Naive thymus-derived CD4-positive, alpha-beta T cell (primary cell): ENCODE measurements around the gene OPN1LW. TPM values are rescaled to one million over a fixed set of nuclear protein-coding genes. Genes with fewer than 3 reads are reported as not detected.

Experiments used
- ATAC-seq: fragments of 150-1000 bp; cut with Tn5 transposase; 2 replicates; pipeline ENCODE4 v1.10.0; 2021; ENCODE audit warnings: mild to moderate bottlenecking, moderate library complexity
- CTCF ChIA-PET: fragments of 350-600 bp; sonication (Branson Sonifier 250); formaldehyde crosslinking; loops from one replicate; lab custom pipeline; 2021; ENCODE audit warnings: antibody characterized with exemption; lab: Charles Lee
- POLR2A ChIA-PET: fragments of 350-600 bp; sonication (Branson Sonifier 250); formaldehyde crosslinking; loops from one replicate; lab custom pipeline; 2021; ENCODE audit warnings: antibody characterized with exemption, inconsistent platforms; lab: Charles Lee
- DNase-seq, 9 donors: peaks; one replicate each; pipeline versions ENCODE4 v3.0.0 to v3.0.0-alpha.2; 2020 to 2022; ENCODE audit warnings: mixed read lengths in 1 of 9
- H3K27ac ChIP-seq: one replicate; pipeline ENCODE4 v1.7.0; 2013; ENCODE audit warnings: mild to moderate bottlenecking, low read depth, low read length, moderate library complexity
- H3K27me3 ChIP-seq, 2 donors: one replicate each; pipeline ENCODE4 v1.7.0; 2013; ENCODE audit warnings: low read length in 2 of 2, mild to moderate bottlenecking in 2 of 2, moderate library complexity in 2 of 2; ENCODE audit not compliant: control insufficient read depth in 2 of 2, insufficient read depth in 2 of 2
- H3K36me3 ChIP-seq, 3 experiments: 1 replicate in 2 of 3; 2 replicates in 1 of 3; pipeline ENCODE4 v1.7.0; 2013; ENCODE audit warnings: low read length in 3 of 3, mild to moderate bottlenecking in 3 of 3, moderate library complexity in 1 of 3; ENCODE audit not compliant: insufficient read depth in 3 of 3, control insufficient read depth in 2 of 3
- H3K4me1 ChIP-seq, 2 donors: one replicate each; pipeline ENCODE4 v1.7.0; 2013; ENCODE audit warnings: low read length in 2 of 2, mild to moderate bottlenecking in 2 of 2, moderate library complexity in 1 of 2; ENCODE audit not compliant: control insufficient read depth in 2 of 2, insufficient read depth in 2 of 2
- H3K4me3 ChIP-seq: 2 replicates; pipeline ENCODE4 v1.7.0; 2013; ENCODE audit warnings: mild to moderate bottlenecking, low read length
- H3K9me3 ChIP-seq, 3 experiments: 1 replicate in 2 of 3; 2 replicates in 1 of 3; pipeline ENCODE4 v1.7.0; 2013; ENCODE audit warnings: low read length in 3 of 3; ENCODE audit not compliant: control insufficient read depth in 2 of 3
- H3K27ac Mint-ChIP-seq, 9 donors: one replicate each; pipeline ENCODE4 v1.8.0; 2020 to 2022; ENCODE audit warnings: mixed read lengths in 9 of 9, mild to moderate bottlenecking in 8 of 9, moderate library complexity in 5 of 9, inconsistent platforms in 2 of 9
- H3K27me3 Mint-ChIP-seq, 5 donors: one replicate each; pipeline ENCODE4 v1.8.0; 2021 to 2022; ENCODE audit warnings: mixed read lengths in 5 of 5, mild to moderate bottlenecking in 1 of 5
- H3K36me3 Mint-ChIP-seq, 5 donors: one replicate each; pipeline ENCODE4 v1.8.0; 2020 to 2022; ENCODE audit warnings: mixed read lengths in 5 of 5, mild to moderate bottlenecking in 3 of 5, inconsistent platforms in 1 of 5
- H3K4me1 Mint-ChIP-seq, 7 donors: one replicate each; pipeline ENCODE4 v1.8.0; 2020 to 2022; ENCODE audit warnings: mixed read lengths in 7 of 7, mild to moderate bottlenecking in 3 of 7, inconsistent platforms in 1 of 7
- H3K4me3 Mint-ChIP-seq, 10 donors: one replicate each; pipeline ENCODE4 v1.8.0; 2020 to 2022; ENCODE audit warnings: mild to moderate bottlenecking in 10 of 10, mixed read lengths in 10 of 10, moderate library complexity in 6 of 10, inconsistent platforms in 2 of 10
- H3K9me3 Mint-ChIP-seq, 11 donors: one replicate each; pipeline ENCODE4 v1.8.0; 2020 to 2022; ENCODE audit warnings: mixed read lengths in 11 of 11, mild to moderate bottlenecking in 4 of 11, inconsistent platforms in 1 of 11, moderate library complexity in 1 of 11
- intact Hi-C, 2 donors: fragments of 100-400 bp; cut with micrococcal nuclease; formaldehyde crosslinking; loops; one replicate each; pipeline ENCODE4 v1.15.1; 2023
- polyA plus RNA-seq, 2 donors: library from polyadenylated mRNA; unstranded; fragments of 300-500 nt; fragmentation: Illumina TruSeq; gene quantifications; one replicate each; pipeline ENCODE4 v1.2.3, GENCODE V29; 2021
- total RNA-seq, 6 experiments: library from RNA in 5 of 6; stranded (reverse) in 5 of 6; gene quantifications; 1 replicate in 5 of 6; 2 replicates in 1 of 6; pipeline ENCODE4 v1.2.3 and lab custom pipeline; 2021 to 2026

OPN1LW gene
- total and polyA plus RNA-seq, 7 experiments from 2014 or later: not detected

GRCh38 chrX:154117566-154117965 lies 26.5 kb upstream of the OPN1LW start:
- intact Hi-C loops: no loop called here
- Histone ChIP-seq H3K4me1 (peaks cover 0 to 3% of the 10 kb centered on the region in 2 donors), H3K27ac (no peak overlapping the region), H3K36me3 (no peaks in the 10 kb centered on the region), H3K9me3 (no peaks in the 10 kb centered on the region), H3K27me3 (no peaks in the 10 kb centered on the region), H3K4me3 (no peak overlapping the region)
- CTCF ChIA-PET: interaction anchor here (0.6 kb wide), 1 partner anchor 375 kb away, joined by 4 read pairs; no protein-coding TSS in a partner anchor
- Mint-ChIP-seq H3K4me3 (no peak overlapping the region), H3K4me1 (peaks cover 0 to 15% (median 8%) of the 10 kb centered on the region in 7 donors), H3K36me3 (no peaks in the 10 kb centered on the region), H3K9me3 (peaks cover 0 to 9% (median 0%) of the 10 kb centered on the region in 11 donors), H3K27me3 (peaks cover 0 to 11% (median 0%) of the 10 kb centered on the region in 5 donors), H3K27ac (no peak overlapping the region)
- ATAC-seq (no peak), DNase-seq (no peak)
- POLR2A ChIA-PET: interaction anchor here (1.6 kb wide), 1 partner anchor 9 kb away, joined by 4 read pairs; no protein-coding TSS in a partner anchor

- DNase-seq (no peak), ATAC-seq (no peak)
- H3K36me3 Mint-ChIP-seq: no peaks in the 10 kb centered on the region
- POLR2A ChIA-PET: no interaction called here
- H3K27ac Mint-ChIP-seq: peak overlapping the region in 2 of 9 donors; percentile 23 to 51
- Histone ChIP-seq H3K27ac (no peak overlapping the region), H3K4me1 (peaks cover 16 to 21% of the 10 kb centered on the region in 2 donors), H3K27me3 (no peaks in the 10 kb centered on the region), H3K4me3 (no peak overlapping the region), H3K9me3 (no peaks in the 10 kb centered on the region), H3K36me3 (no peaks in the 10 kb centered on the region)
- H3K27me3 Mint-ChIP-seq: peaks cover 0 to 5% (median 0%) of the 10 kb centered on the region in 5 donors
- peaks cover 0 to 9% (median 0%) of the 10 kb centered on the region in 11 donors for H3K9me3 Mint-ChIP-seq
- CTCF ChIA-PET: no interaction called here
- H3K4me1 Mint-ChIP-seq: peaks cover 0 to 26% (median 23%) of the 10 kb centered on the region in 7 donors
- H3K4me3 Mint-ChIP-seq: no peak overlapping the region
- intact Hi-C loops: no loop called here
These were observed 23.5 kb upstream of the OPN1LW start for GRCh38 chrX:154120567-154120966.

DNA sequence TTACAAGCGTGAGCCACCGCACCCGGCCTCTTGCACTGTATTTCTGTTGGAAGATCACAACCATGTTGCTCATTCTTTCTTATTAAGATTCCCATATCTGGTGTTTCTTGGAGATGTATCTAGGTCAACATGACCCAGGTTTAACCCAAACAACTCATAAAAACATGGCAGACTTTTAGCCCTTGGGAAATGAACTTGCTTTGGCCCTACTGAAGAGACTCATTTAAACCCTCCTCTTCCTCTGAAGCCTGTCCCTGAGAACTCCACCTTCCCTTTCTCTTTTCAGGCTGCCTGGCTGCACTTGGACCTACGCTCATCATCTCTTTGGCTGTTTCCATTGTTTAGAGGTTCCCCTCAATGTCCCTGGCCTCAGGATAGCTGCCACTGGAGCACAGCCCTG lies 22.8 kb upstream of the OPN1LW start:
- CTCF ChIA-PET: interaction anchor here (0.9 kb wide), 1 partner anchor 13 kb away, joined by 4 read pairs; no protein-coding TSS in a partner anchor
- peak overlapping the region in 3 of 9 donors; percentile 22 to 87 (median 46) for H3K27ac Mint-ChIP-seq

GRCh38 chrX:154121961-154122360 lies 22.1 kb upstream of the OPN1LW start:
- peaks cover 0 to 9% (median 0%) of the 10 kb centered on the region in 11 donors for H3K9me3 Mint-ChIP-seq
- ATAC-seq (no peak), DNase-seq (no peak)
- intact Hi-C loops: no loop called here
- H3K27me3 Mint-ChIP-seq: peaks cover 0 to 5% (median 0%) of the 10 kb centered on the region in 5 donors
- Histone ChIP-seq H3K4me3 (no peak overlapping the region), H3K27ac (no peak overlapping the region), H3K36me3 (no peaks in the 10 kb centered on the region), H3K9me3 (no peaks in the 10 kb centered on the region), H3K27me3 (no peaks in the 10 kb centered on the region), H3K4me1 (peaks cover 21 to 30% of the 10 kb centered on the region in 2 donors)
- H3K4me1 Mint-ChIP-seq: peaks cover 0 to 30% (median 25%) of the 10 kb centered on the region in 7 donors
- ChIA-PET POLR2A (interaction anchor here (1.0 to 1.6 kb wide), 3 partner anchors 14 to 26 kb away, joined by 4 to 6 read pairs (median 4); no protein-coding TSS in a partner anchor), CTCF (interaction anchor here (0.8 to 0.9 kb wide), 2 partner anchors 14 to 27 kb away, joined by 3 to 4 read pairs; no protein-coding TSS in a partner anchor)
- no peaks in the 10 kb centered on the region for H3K36me3 Mint-ChIP-seq
- H3K4me3 Mint-ChIP-seq: no peak overlapping the region
- peak overlapping the region in 3 of 9 donors; percentile 9 to 80 (median 43) for H3K27ac Mint-ChIP-seq

More for the DNA sequence above, 22.8 kb upstream of the OPN1LW start:
- Mint-ChIP-seq H3K9me3 (peaks cover 0 to 9% (median 0%) of the 10 kb centered on the region in 11 donors), H3K4me3 (no peak overlapping the region), H3K4me1 (peaks cover 0 to 30% (median 25%) of the 10 kb centered on the region in 7 donors), H3K36me3 (no peaks in the 10 kb centered on the region), H3K27me3 (peaks cover 0 to 5% (median 0%) of the 10 kb centered on the region in 5 donors)
- Histone ChIP-seq H3K4me1 (peaks cover 21 to 27% of the 10 kb centered on the region in 2 donors), H3K4me3 (no peak overlapping the region), H3K9me3 (no peaks in the 10 kb centered on the region), H3K27me3 (no peaks in the 10 kb centered on the region), H3K36me3 (no peaks in the 10 kb centered on the region), H3K27ac (no peak overlapping the region)
- ATAC-seq: no peak
- intact Hi-C loops: no loop called here
- DNase-seq: no peak
- POLR2A ChIA-PET: no interaction called here

DNA sequence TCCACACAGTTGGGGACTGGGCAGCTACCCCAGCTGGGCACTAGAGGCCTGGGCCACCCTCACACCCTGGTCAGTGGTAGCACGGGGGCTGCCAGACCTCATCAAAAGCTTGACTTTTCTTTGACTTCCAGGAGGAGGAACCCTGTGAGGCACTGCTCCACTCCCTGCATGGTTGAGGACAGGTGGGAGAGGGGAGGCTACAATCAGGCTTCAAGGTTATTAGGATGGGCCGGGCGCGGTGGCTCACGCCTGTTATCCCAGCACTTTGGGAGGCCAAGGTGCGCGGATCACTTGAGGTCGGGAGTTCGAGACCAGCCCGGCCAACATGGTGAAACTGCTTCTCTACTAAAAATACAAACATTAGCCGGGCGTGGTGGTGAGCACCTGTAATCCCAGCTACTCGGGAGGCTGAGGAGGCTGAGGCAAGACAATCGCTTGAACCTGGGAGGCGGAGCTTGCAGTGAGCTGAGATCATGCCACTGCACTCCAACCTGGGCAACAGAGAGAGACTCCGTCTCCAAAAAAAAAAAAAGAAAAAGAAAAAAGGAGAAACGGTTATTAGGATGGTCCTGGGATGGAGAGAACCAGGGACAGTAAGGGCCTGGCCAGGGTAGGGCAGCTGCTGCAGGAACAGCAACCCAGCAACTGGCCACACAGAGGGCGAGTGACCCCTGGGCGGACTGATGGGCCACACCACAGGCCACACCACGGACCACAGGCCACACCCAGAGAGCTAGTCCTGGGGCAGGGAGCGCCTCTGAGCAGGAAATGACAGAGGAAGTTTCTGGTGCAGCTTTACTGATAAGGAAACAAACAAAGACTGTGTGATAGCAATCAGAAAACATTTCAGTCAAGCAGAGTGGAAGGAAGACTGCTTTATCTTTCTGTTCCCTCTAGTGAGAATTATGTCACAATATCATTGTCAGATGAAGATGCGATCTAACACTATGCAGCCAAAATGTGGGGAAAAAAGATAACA lies 20.5 kb upstream of the OPN1LW start:
- peaks cover 0 to 30% (median 25%) of the 10 kb centered on the region in 7 donors for H3K4me1 Mint-ChIP-seq
- no peaks in the 10 kb centered on the region for H3K36me3 ChIP-seq
- POLR2A ChIA-PET: interaction anchor here (1.3 to 2.1 kb wide), 4 partner anchors 12 to 104 kb away, joined by 4 to 10 read pairs (median 6); partner anchors contain the start of gene IRAK1
- H3K27me3 ChIP-seq: no peaks in the 10 kb centered on the region
- intact Hi-C loops: loop anchor here (1.0 kb wide), 1 partner anchor 13 kb away; no protein-coding TSS in a partner anchor
- H3K27ac Mint-ChIP-seq: peak overlapping the region; percentile 34 to 80 (median 72)
- H3K27ac ChIP-seq: no peak overlapping the region
- H3K36me3 Mint-ChIP-seq: no peaks in the 10 kb centered on the region
- ATAC-seq (peak; percentile 91), DNase-seq (peak in 7 of 9 donors; percentile 18 to 48 (median 32))
- CTCF ChIA-PET: interaction anchor here (0.6 to 1.2 kb wide), 3 partner anchors 14 to 413 kb away, joined by 3 to 5 read pairs (median 3); no protein-coding TSS in a partner anchor
- peaks cover 21 to 30% of the 10 kb centered on the region in 2 donors for H3K4me1 ChIP-seq
- no peaks in the 10 kb centered on the region for H3K9me3 ChIP-seq
- peak overlapping the region; percentile 27 to 74 (median 56) for H3K4me3 Mint-ChIP-seq
- no peaks in the 10 kb centered on the region for H3K27me3 Mint-ChIP-seq
- H3K4me3 ChIP-seq: peak overlapping the region; percentile 27
- peaks cover 0 to 9% (median 0%) of the 10 kb centered on the region in 11 donors for H3K9me3 Mint-ChIP-seq

DNA sequence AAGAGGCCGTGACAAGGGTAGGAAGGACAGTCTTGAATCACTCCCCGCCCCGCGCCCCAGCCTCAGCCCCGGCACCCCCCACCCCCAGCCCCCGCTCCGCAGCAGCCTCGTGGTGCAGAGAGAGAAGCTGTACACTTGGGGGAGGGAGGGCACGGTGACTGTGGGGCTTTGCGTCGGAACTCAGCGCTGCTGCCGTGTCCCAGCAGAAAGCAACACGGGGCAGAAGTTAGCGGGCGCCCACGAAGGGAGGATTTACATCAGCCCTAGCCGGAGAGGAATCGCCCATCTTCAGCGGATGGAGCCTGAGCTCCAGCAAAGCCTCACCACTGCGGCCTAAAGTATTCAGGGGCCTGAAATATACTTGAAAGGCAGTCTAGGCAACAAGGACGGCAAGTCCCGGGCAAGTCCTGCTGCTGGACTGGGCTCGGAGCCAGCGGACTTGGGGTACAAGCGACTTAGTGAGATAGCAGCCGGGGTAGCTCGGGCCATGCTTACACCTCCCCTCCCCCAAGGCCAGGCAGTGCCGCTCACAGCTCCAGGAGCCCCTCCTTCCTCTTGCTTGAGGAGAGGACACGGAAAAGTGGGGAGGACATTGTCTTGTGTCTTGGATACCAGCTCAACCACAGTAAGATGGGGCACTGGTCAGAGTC lies 18.5 kb upstream of the OPN1LW start:
- Histone ChIP-seq H3K27me3 (no peaks in the 10 kb centered on the region), H3K4me1 (peaks cover 21 to 30% of the 10 kb centered on the region in 2 donors), H3K27ac (no peak overlapping the region), H3K9me3 (no peaks in the 10 kb centered on the region), H3K4me3 (no peak overlapping the region), H3K36me3 (no peaks in the 10 kb centered on the region)
- Mint-ChIP-seq H3K4me1 (peaks cover 0 to 30% (median 25%) of the 10 kb centered on the region in 7 donors), H3K27ac (peak overlapping the region in 3 of 9 donors; percentile 2 to 42 (median 37)), H3K9me3 (peaks cover 0 to 5% (median 0%) of the 10 kb centered on the region in 11 donors), H3K27me3 (no peaks in the 10 kb centered on the region), H3K4me3 (peak overlapping the region in 3 of 10 donors; percentile 27 to 34 (median 32)), H3K36me3 (no peaks in the 10 kb centered on the region)
- POLR2A ChIA-PET: interaction anchor here (0.9 kb wide), 2 partner anchors 9 to 10 kb away, joined by 4 to 6 read pairs; no protein-coding TSS in a partner anchor
- ATAC-seq (no peak), DNase-seq (peak in 1 of 9 donors; percentile 7)
- CTCF ChIA-PET: interaction anchor here (0.6 kb wide), 1 partner anchor 11 kb away, joined by 4 read pairs; no protein-coding TSS in a partner anchor
- intact Hi-C loops: no loop called here
